GM12878 (cell line): Measurements from ENCODE around the gene ZNF92.

Experiments
- BCL11A ChIP-seq: IDR thresholded peaks from 2 replicates; pipeline ENCODE4 v1.6.1; 2011; ENCODE audit warnings: low read depth, low read length
- BCL3 ChIP-seq: IDR thresholded peaks from 2 replicates; pipeline ENCODE4 v1.6.1; 2011; ENCODE audit warnings: borderline replicate concordance, low read depth, mild to moderate bottlenecking, moderate library complexity, low read length; ENCODE audit not compliant: insufficient read depth, poor library complexity, severe bottlenecking
- CHD2 ChIP-seq: IDR thresholded peaks from 2 replicates; pipeline ENCODE4 v1.6.1; 2011; ENCODE audit warnings: low read depth, low read length, improper control_type of control experiment, borderline replicate concordance
- CTCF ChIP-seq, 3 experiments: IDR thresholded peaks in 2 of 3; conservative IDR thresholded peaks in 1 of 3; 2 replicates each; pipeline ENCODE4 v1.5.1; 2011; ENCODE audit warnings: low read depth in 3 of 3, low read length in 3 of 3, mild to moderate bottlenecking in 3 of 3, control low read depth in 2 of 3, moderate library complexity in 2 of 3, inconsistent platforms in 1 of 3, mixed read lengths in 1 of 3; ENCODE audit not compliant: control insufficient read depth in 2 of 3, insufficient read depth in 1 of 3; ENCODE audit errors: extremely low read depth in 1 of 3
- EZH2 ChIP-seq: IDR thresholded peaks from 2 replicates; pipeline ENCODE4 v1.6.1; 2012; ENCODE audit warnings: low read depth, mild to moderate bottlenecking, control low read depth, inconsistent platforms, low read length, borderline replicate concordance; ENCODE audit not compliant: control insufficient read depth
- HDAC2 ChIP-seq: fragments of 200-600 bp; sonication (generic); IDR thresholded peaks from 2 replicates; pipeline ENCODE4 v1.6.1; 2017
- POLR2A ChIP-seq: IDR thresholded peaks from 2 replicates; pipeline ENCODE4 v1.6.1; 2011; ENCODE audit warnings: low read depth, mild to moderate bottlenecking, low read length
- POLR2AphosphoS5 ChIP-seq: IDR thresholded peaks from 2 replicates; pipeline ENCODE4 v1.6.1; 2011; ENCODE audit warnings: mild to moderate bottlenecking, low read length, inconsistent platforms
- REST ChIP-seq: IDR thresholded peaks from 2 replicates; pipeline ENCODE4 v1.6.1; 2012; ENCODE audit warnings: mild to moderate bottlenecking, low read depth, low read length
- SP1 ChIP-seq: IDR thresholded peaks from one replicate; pipeline ENCODE4 v1.6.1; 2011; ENCODE audit warnings: low read depth, low read length
- YY1 ChIP-seq: IDR thresholded peaks from 2 replicates; pipeline ENCODE4 v1.6.1; 2011; ENCODE audit warnings: low read depth, mild to moderate bottlenecking, low read length
- ZNF207 ChIP-seq: fragments of 450-650 bp; IDR thresholded peaks from 2 replicates; pipeline ENCODE4 v1.6.1; 2014; ENCODE audit warnings: antibody characterized with exemption, mild to moderate bottlenecking, borderline replicate concordance
- ZNF622 ChIP-seq: fragments of 450-650 bp; IDR thresholded peaks from 2 replicates; pipeline ENCODE4 v1.6.1; 2017; ENCODE audit warnings: mild to moderate bottlenecking, inconsistent platforms

GRCh38 chr7:65436163-65436562, 62.5 kb downstream of the ZNF92 start:
- TF ChIP-seq CTCF (IDR thresholded peaks at IDR 0.05 in 2 of 3, conservative IDR thresholded peaks at IDR 0.05 in 1 of 3; ENCODE audit: control insufficient read depth in 2 of 3, extremely low read depth in 1 of 3, insufficient read depth in 1 of 3, low read depth in 3 of 3, low read length in 3 of 3) (no peak), SP1 (no peak), CHD2 (no peak), EZH2 (no peak), POLR2A (no peak), REST (no peak), BCL3 (no peak), ZNF622 (no peak), POLR2AphosphoS5 (no peak), BCL11A (no peak), HDAC2 (no peak), ZNF207 (no peak), YY1 (no peak)
